SK-N-SH (cell line): ENCODE results near the gene CCDC148.

Experiments used
- CHD2 ChIP-seq: fragments of 150-350 bp; IDR thresholded peaks from 2 replicates; pipeline ENCODE4 v1.6.1; 2018; ENCODE audit warnings: low read length; ENCODE audit not compliant: partially characterized antibody
- CTCF ChIP-seq: fragments of 200-600 bp; sonication (generic); IDR thresholded peaks from 2 replicates; pipeline ENCODE4 v1.6.1; 2017; ENCODE audit warnings: antibody characterized with exemption, mild to moderate bottlenecking, moderate library complexity
- FOXJ3 ChIP-seq: sonication (generic); formaldehyde crosslinking; IDR thresholded peaks from 2 replicates; pipeline ENCODE4 v1.5.1; 2020; ENCODE audit warnings: mild to moderate bottlenecking, missing genetic modification reagents
- JUND ChIP-seq: IDR thresholded peaks from 2 replicates; pipeline ENCODE4 v1.4.0; 2012
- MAX ChIP-seq: IDR thresholded peaks from 2 replicates; pipeline ENCODE4 v1.4.0; 2012; ENCODE audit warnings: low read depth
- POLR2AphosphoS5 ChIP-seq: IDR thresholded peaks from 2 replicates; pipeline ENCODE4 v1.6.1; 2012; ENCODE audit warnings: low read depth, low read length
- TCF12 ChIP-seq: IDR thresholded peaks from 2 replicates; pipeline ENCODE4 v1.4.0; 2012

GRCh38 chr2:158321264-158321663, 135.3 kb downstream of the CCDC148 start:
- TF ChIP-seq JUND (no peak), POLR2AphosphoS5 (no peak), FOXJ3 (CRISPR knock-in tag) (no peak), CHD2 (no peak), MAX (no peak), CTCF (no peak), TCF12 (no peak)
